HEK293T (cell line): Measurements from ENCODE around the gene CCDC40.

Experiments used
- CTCF ChIA-PET: fragments of 350-600 bp; formaldehyde crosslinking; extraction: SDS; loops from one replicate; lab custom pipeline; 2021; ENCODE audit warnings: antibody characterized with exemption, inconsistent platforms; lab: Yijun Ruan, JAX
- POLR2A ChIA-PET: fragments of 350-600 bp; formaldehyde crosslinking; extraction: SDS; loops from one replicate; lab custom pipeline; 2020; ENCODE audit warnings: antibody characterized with exemption, inconsistent platforms; lab: Yijun Ruan, JAX
- DNase-seq: peaks from one replicate; pipeline ENCODE4 v3.0.0; 2012; ENCODE audit warnings: mixed read lengths; ENCODE audit errors: extremely low spot score
- ARNT ChIP-seq: fragments of 450-650 bp; IDR thresholded peaks from 2 replicates; pipeline ENCODE4 v1.6.1; 2017; ENCODE audit warnings: mild to moderate bottlenecking
- BHLHE40 ChIP-seq: fragments of 450-650 bp; IDR thresholded peaks from 2 replicates; pipeline ENCODE4 v1.6.1; 2016; ENCODE audit warnings: mild to moderate bottlenecking, moderate library complexity, borderline replicate concordance
- CTBP1 ChIP-seq: fragments of 450-650 bp; IDR thresholded peaks from 2 replicates; pipeline ENCODE4 v1.6.1; 2016; ENCODE audit warnings: borderline replicate concordance
- ELF4 ChIP-seq: fragments of 450-650 bp; IDR thresholded peaks from 2 replicates; pipeline ENCODE4 v1.6.1; 2017; ENCODE audit warnings: antibody characterized with exemption
- FOXA1 ChIP-seq: fragments of 450-650 bp; IDR thresholded peaks from 2 replicates; pipeline ENCODE4 v1.6.1; 2016; ENCODE audit warnings: mild to moderate bottlenecking
- FOXK2 ChIP-seq: fragments of 450-650 bp; IDR thresholded peaks from 2 replicates; pipeline ENCODE4 v1.6.1; 2016; ENCODE audit warnings: mild to moderate bottlenecking
- FOXM1 ChIP-seq: fragments of 450-650 bp; IDR thresholded peaks from 2 replicates; pipeline ENCODE4 v1.6.1; 2017; ENCODE audit warnings: mild to moderate bottlenecking, borderline replicate concordance
- HDGF ChIP-seq: fragments of 450-650 bp; IDR thresholded peaks from 2 replicates; pipeline ENCODE4 v1.6.1; 2017; ENCODE audit warnings: antibody characterized with exemption, borderline replicate concordance
- L3MBTL2 ChIP-seq: fragments of 450-650 bp; conservative IDR thresholded peaks from 2 replicates; pipeline ENCODE4 v1.6.1; 2016; ENCODE audit warnings: mild to moderate bottlenecking
- LEF1 ChIP-seq: fragments of 450-650 bp; IDR thresholded peaks from 2 replicates; pipeline ENCODE4 v1.6.1; 2017; ENCODE audit warnings: mild to moderate bottlenecking, borderline replicate concordance
- NFRKB ChIP-seq: fragments of 450-650 bp; IDR thresholded peaks from 2 replicates; pipeline ENCODE4 v1.6.1; 2016; ENCODE audit warnings: mild to moderate bottlenecking, moderate library complexity
- PKNOX1 ChIP-seq: fragments of 450-650 bp; IDR thresholded peaks from 2 replicates; pipeline ENCODE4 v1.6.1; 2016
- SP1 ChIP-seq: fragments of 450-650 bp; IDR thresholded peaks from 2 replicates; pipeline ENCODE4 v1.6.1; 2017
- SUZ12 ChIP-seq: fragments of 450-650 bp; IDR thresholded peaks from 2 replicates; pipeline ENCODE4 v1.6.1; 2016; ENCODE audit warnings: mild to moderate bottlenecking
- TARDBP ChIP-seq: fragments of 450-650 bp; IDR thresholded peaks from 2 replicates; pipeline ENCODE4 v1.6.1; 2016
- ZNF384 ChIP-seq: fragments of 450-650 bp; IDR thresholded peaks from 2 replicates; pipeline ENCODE4 v1.6.1; 2016

CCDC40 gene

GRCh38 chr17:80103449-80104085, 67.1 kb downstream of the CCDC40 start:
- TF ChIP-seq FOXK2 (no peak), LEF1 (no peak)
- CTCF ChIA-PET: interaction anchor here (0.8 kb wide), 1 partner anchor 21 kb away, joined by 3 read pairs; no protein-coding TSS in a partner anchor
- no peak for DNase-seq
- POLR2A ChIA-PET: interaction anchor here (0.7 to 2.8 kb wide), 5 partner anchors 12 to 42 kb away, joined by 3 to 51 read pairs (median 4); no protein-coding TSS in a partner anchor

GRCh38 chr17:80104321-80104955, 68.0 kb downstream of the CCDC40 start:
- POLR2A ChIA-PET: interaction anchor here (0.7 to 2.1 kb wide), 4 partner anchors 11 to 41 kb away, joined by 3 to 6 read pairs (median 4); no protein-coding TSS in a partner anchor
- DNase-seq: no peak
- TF ChIP-seq LEF1: no peak
- no peak for TF ChIP-seq SUZ12
- TF ChIP-seq BHLHE40: no peak
- no peak for TF ChIP-seq L3MBTL2
- TF ChIP-seq SP1: no peak
- TF ChIP-seq PKNOX1: no peak
- TF ChIP-seq HDGF: no peak
- no peak for TF ChIP-seq FOXK2
- CTCF ChIA-PET: interaction anchor here (0.6 to 0.8 kb wide), 2 partner anchors 20 to 188 kb away, joined by 3 to 5 read pairs; no protein-coding TSS in a partner anchor

- ChIA-PET POLR2A (interaction anchor here (1.2 to 2.1 kb wide), 2 partner anchors 13 to 41 kb away, joined by 3 to 6 read pairs; no protein-coding TSS in a partner anchor), CTCF (interaction anchor here (0.6 kb wide), 1 partner anchor 188 kb away, joined by 5 read pairs; no protein-coding TSS in a partner anchor)
- DNase-seq: no peak
- TF ChIP-seq SUZ12 (no peak), NFRKB (no peak), LEF1 (no peak), ZNF384 (no peak), FOXM1 (no peak), FOXA1 (no peak), FOXK2 (no peak), TARDBP (no peak), CTBP1 (no peak), PKNOX1 (no peak), SP1 (no peak), ELF4 (no peak), HDGF (no peak), ARNT (no peak), L3MBTL2 (no peak), BHLHE40 (no peak)
Measured at GRCh38 chr17:80104956-80105375, 68.5 kb downstream of the CCDC40 start.

- CTCF ChIA-PET: interaction anchor here (1.2 kb wide), 1 partner anchor 19 kb away, joined by 5 read pairs; no protein-coding TSS in a partner anchor
- DNase-seq: no peak
- POLR2A ChIA-PET: no interaction called here
- TF ChIP-seq NFRKB: no peak
- no peak for TF ChIP-seq FOXA1
- no peak for TF ChIP-seq TARDBP
- no peak for TF ChIP-seq L3MBTL2
- no peak for TF ChIP-seq ELF4
Measured at GRCh38 chr17:80105762-80106161, 69.3 kb downstream of the CCDC40 start.

GRCh38 chr17:80106176-80106575, 69.7 kb downstream of the CCDC40 start:
- ChIA-PET CTCF (interaction anchor here (1.2 kb wide), 1 partner anchor 19 kb away, joined by 5 read pairs; no protein-coding TSS in a partner anchor), POLR2A (no interaction called here)
- no peak for DNase-seq
- no peak for TF ChIP-seq HDGF

GRCh38 chr17:80106751-80107150, 70.3 kb downstream of the CCDC40 start:
- CTCF ChIA-PET: interaction anchor here (1.2 kb wide), 1 partner anchor 18 kb away, joined by 5 read pairs; no protein-coding TSS in a partner anchor
- POLR2A ChIA-PET: no interaction called here
- DNase-seq: no peak
- no peak for TF ChIP-seq BHLHE40
- no peak for TF ChIP-seq HDGF
- TF ChIP-seq NFRKB: no peak
- no peak for TF ChIP-seq FOXA1
- TF ChIP-seq L3MBTL2: no peak
- TF ChIP-seq PKNOX1: no peak
- TF ChIP-seq SUZ12: no peak
- TF ChIP-seq FOXK2: no peak
- TF ChIP-seq ZNF384: no peak
- no peak for TF ChIP-seq FOXM1
- no peak for TF ChIP-seq CTBP1
- no peak for TF ChIP-seq SP1
